T-cell (primary cell): Measurements from ENCODE around the gene MLF2. TPM values are rescaled to one million over a fixed set of nuclear protein-coding genes. Genes with fewer than 3 reads are reported as not detected.
"Not testable (repeated sequence)": the region's sequence is repeated elsewhere in the genome, so short reads cannot be mapped to it uniquely, and the experiment has no call there.

Experiments used
- ATAC-seq, 4 experiments: fragments of 200-7000 bp in 3 of 4; fragments of 150-1000 bp in 1 of 4; cut with Tn5 transposase; replicated peaks in 1 of 4; 1 replicate in 3 of 4; 2 replicates in 1 of 4; pipeline ENCODE4 v1.10.0; 2021; ENCODE audit warnings: moderate library complexity in 3 of 4, mild to moderate bottlenecking in 2 of 4, moderate number of reproducible peaks in 1 of 4
- CTCF ChIA-PET, 2 donors: fragments of 300-600 bp; sonication (Branson Sonifier 250); formaldehyde crosslinking; loops; one replicate each; lab custom pipeline; 2022; ENCODE audit warnings: antibody characterized with exemption in 2 of 2; lab: Charles Lee
- POLR2A ChIA-PET, 2 donors: fragments of 300-600 bp; sonication (Branson Sonifier 250); formaldehyde crosslinking; loops; one replicate each; lab custom pipeline; 2022; ENCODE audit warnings: antibody characterized with exemption in 2 of 2; lab: Charles Lee
- DNase-seq, 35 experiments: peaks; one replicate each; pipeline versions ENCODE4 v3.0.0 to v3.0.0-alpha.2; 2013 to 2023
- H3K27ac ChIP-seq: one replicate; pipeline ENCODE4 v1.5.1; 2013; ENCODE audit warnings: low read length
- H3K27me3 ChIP-seq, 2 experiments: replicated peaks in 1 of 2; 1 replicate in 1 of 2; 2 replicates in 1 of 2; pipeline versions ENCODE4 v1.6.1 to v1.7.0; 2013; ENCODE audit warnings: low read length in 1 of 2, mixed read lengths in 1 of 2; ENCODE audit not compliant: control insufficient read depth in 2 of 2, insufficient read depth in 2 of 2; ENCODE audit errors: extremely low read depth in 1 of 2
- H3K36me3 ChIP-seq, 2 donors: 1 replicate in 1 of 2; 2 replicates in 1 of 2; pipeline versions ENCODE4 v1.6.1 to v1.7.0; 2013; ENCODE audit warnings: low read length in 1 of 2; ENCODE audit not compliant: control insufficient read depth in 2 of 2, insufficient read depth in 1 of 2; ENCODE audit errors: extremely low read depth in 1 of 2
- H3K4me1 ChIP-seq, 2 experiments: 1 replicate in 1 of 2; 2 replicates in 1 of 2; pipeline versions ENCODE4 v1.6.1 to v1.7.0; 2013; ENCODE audit warnings: low read length in 2 of 2, mixed read lengths in 1 of 2; ENCODE audit not compliant: insufficient read depth in 2 of 2, control insufficient read depth in 1 of 2; ENCODE audit errors: extremely low read depth in 1 of 2
- H3K4me3 ChIP-seq, 2 donors: 1 replicate in 1 of 2; 2 replicates in 1 of 2; pipeline versions ENCODE4 v1.5.1 to v1.7.0; 2013; ENCODE audit warnings: mild to moderate bottlenecking in 2 of 2, low read length in 1 of 2, moderate library complexity in 1 of 2; ENCODE audit not compliant: control insufficient read depth in 1 of 2; ENCODE audit errors: extremely low read depth in 1 of 2
- H3K9me3 ChIP-seq: 2 replicates; pipeline ENCODE4 v1.7.0; 2013
- H3K27ac Mint-ChIP-seq, 2 donors: one replicate each; pipeline ENCODE4 v1.8.0; 2020 to 2021; ENCODE audit warnings: mild to moderate bottlenecking in 2 of 2, mixed read lengths in 2 of 2
- H3K27me3 Mint-ChIP-seq, 2 donors: one replicate each; pipeline ENCODE4 v1.8.0; 2021 to 2022; ENCODE audit warnings: mixed read lengths in 2 of 2
- H3K36me3 Mint-ChIP-seq: one replicate; pipeline ENCODE4 v1.8.0; 2021; ENCODE audit warnings: mixed read lengths
- H3K4me1 Mint-ChIP-seq, 3 donors: one replicate each; pipeline ENCODE4 v1.8.0; 2020 to 2022; ENCODE audit warnings: mixed read lengths in 3 of 3, mild to moderate bottlenecking in 1 of 3
- H3K4me3 Mint-ChIP-seq, 3 donors: one replicate each; pipeline ENCODE4 v1.8.0; 2020 to 2022; ENCODE audit warnings: mild to moderate bottlenecking in 3 of 3, mixed read lengths in 3 of 3, moderate library complexity in 3 of 3
- H3K9me3 Mint-ChIP-seq, 3 donors: one replicate each; pipeline ENCODE4 v1.8.0; 2020 to 2022; ENCODE audit warnings: mixed read lengths in 3 of 3
- WGBS: methylation state at CpG from one replicate; pipeline ENCODE4 v1.1.5; 2013; ENCODE audit warnings: missing lambda C conversion rate; ENCODE audit not compliant: insufficient coverage; 5-methylcytosine and 5-hydroxymethylcytosine counted together
- total RNA-seq, 35 experiments: library from RNA in 6 of 35; stranded (reverse) in 6 of 35; fragments of 120-200 nt in 1 of 35; gene quantifications; one replicate each; pipeline versions ENCODE4 v1.2.1 to v1.2.4 and lab custom pipeline; 2013 to 2026

MLF2 gene
- total RNA-seq, 5 donors from 2014 or later (not counting 1 experiment from before 2014, with no cell fraction given) = 83.3 to 125 (median 88.4) TPM

DNA sequence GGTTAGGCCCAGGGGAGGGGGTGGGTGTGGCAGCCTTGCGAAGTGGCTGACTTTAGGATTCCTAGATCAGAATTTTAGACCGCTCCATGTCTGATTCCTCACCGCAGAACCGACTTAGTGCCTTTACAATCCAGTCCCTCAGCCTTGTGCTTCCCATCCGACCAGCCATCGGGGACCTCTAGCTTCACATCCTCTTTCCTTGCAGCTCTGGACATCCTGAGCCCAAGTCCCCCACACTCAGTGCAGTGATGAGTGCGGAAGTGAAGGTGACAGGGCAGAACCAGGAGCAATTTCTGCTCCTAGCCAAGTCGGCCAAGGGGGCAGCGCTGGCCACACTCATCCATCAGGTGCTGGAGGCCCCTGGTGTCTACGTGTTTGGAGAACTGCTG, 28.5 kb downstream of the MLF2 start:
- peaks cover 24 to 30% (median 29%) of the 10 kb centered on the region in 3 donors for H3K4me1 Mint-ChIP-seq

DNA sequence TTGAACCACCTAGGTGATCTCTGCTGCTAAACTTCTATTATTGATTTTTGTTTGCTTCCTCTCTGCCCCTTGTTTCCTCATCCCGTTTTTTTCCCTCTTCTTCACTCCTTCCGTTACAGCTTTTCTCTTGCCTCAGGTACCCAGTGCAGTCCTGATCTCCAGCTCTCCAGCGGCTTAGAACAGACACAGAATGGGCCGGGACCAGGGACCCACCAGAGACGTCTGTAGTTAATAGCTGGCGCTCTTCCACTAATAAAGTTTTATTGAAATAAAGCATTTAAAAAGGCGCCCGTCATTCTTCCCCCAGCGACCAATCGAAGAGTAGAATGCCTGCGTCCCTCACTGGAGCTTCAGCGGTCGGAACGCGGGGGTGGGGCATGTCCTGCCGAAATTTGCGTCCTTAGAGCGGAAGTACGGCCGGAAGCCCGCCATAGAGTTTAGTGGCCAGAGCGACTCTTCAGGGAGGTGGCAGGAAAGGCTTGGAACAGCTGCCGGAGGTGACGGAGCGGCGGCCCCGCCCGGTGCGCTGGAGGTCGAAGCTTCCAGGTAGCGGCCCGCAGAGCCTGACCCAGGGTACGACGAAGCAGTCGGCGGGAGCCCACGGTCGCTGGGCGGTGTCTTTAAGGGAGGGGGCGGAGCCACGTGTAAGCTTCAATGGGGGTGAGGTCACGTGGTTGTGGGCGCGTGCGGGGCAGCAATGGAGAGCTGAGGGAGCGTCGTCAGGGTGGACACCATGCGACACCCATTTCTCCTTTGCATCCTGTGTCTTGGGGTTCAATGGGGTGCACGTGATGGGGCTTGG, 29.1 kb downstream of the MLF2 start, which contains the start of gene COPS7A:
Gene COPS7A, plus strand, starts transcription at position 440 of the 802 bp plus-strand sequence. CDS start 611 bp downstream, outside the sequence.
- H3K27me3 Mint-ChIP-seq = no peaks in the 10 kb centered on the region
- POLR2A ChIA-PET = interaction anchor here (0.5 to 1.5 kb wide), 8 partner anchors 8 to 389 kb away, joined by 3 to 11 read pairs (median 8); partner anchors contain the start of genes ZNF384 (in 2 of the 2) and MLF2 (in 1 of the 2)
- DNase-seq = peak; percentile 85 to 96 (median 90)
- H3K27ac Mint-ChIP-seq = peak within 1 kb of the TSS; percentile 91 to 99
- peaks cover 9% of the 10 kb centered on the region for H3K36me3 Mint-ChIP-seq
- H3K4me1 ChIP-seq = peaks cover 10 to 16% of the 10 kb centered on the region in 2 experiments
- peak within 1 kb of the TSS; percentile 84 to 87 (median 84) for H3K4me3 Mint-ChIP-seq
- no peaks in the 10 kb centered on the region for H3K9me3 ChIP-seq
- peaks cover 24 to 30% (median 29%) of the 10 kb centered on the region in 3 donors for H3K4me1 Mint-ChIP-seq
- CTCF ChIA-PET = interaction anchor here (0.6 to 2.8 kb wide), 15 partner anchors 27 to 294 kb away, joined by 3 to 30 read pairs (median 4); partner anchors contain the start of genes ZNF384 (in 2 of the 2), ENO2 (in 1 of the 2), LPCAT3 (in 1 of the 2) and MLF2 (in 1 of the 2)
- H3K27ac ChIP-seq = peak within 1 kb of the TSS; percentile 83
- peak within 1 kb of the TSS; percentile 58 to 65 for H3K4me3 ChIP-seq
- peaks cover 5 to 16% of the 10 kb centered on the region in 2 donors for H3K36me3 ChIP-seq
- peak; percentile 90 for ATAC-seq
- H3K27me3 ChIP-seq = no peaks in the 10 kb centered on the region
- no peaks in the 10 kb centered on the region for H3K9me3 Mint-ChIP-seq
- WGBS = under 1% methylated on average over 32 of the region's 49 CpGs

More for the DNA sequence above, 28.5 kb downstream of the MLF2 start:
- Histone ChIP-seq H3K27me3 (no peaks in the 10 kb centered on the region), H3K36me3 (peaks cover 8 to 21% of the 10 kb centered on the region in 2 donors), H3K4me3 (peak overlapping the region; percentile 58 to 65), H3K9me3 (no peaks in the 10 kb centered on the region), H3K27ac (peak overlapping the region; percentile 83), H3K4me1 (peaks cover 10 to 16% of the 10 kb centered on the region in 2 experiments)
- CTCF ChIA-PET = interaction anchor here (0.6 to 2.8 kb wide), 10 partner anchors 18 to 294 kb away, joined by 3 to 30 read pairs (median 6); partner anchors contain the start of genes LPCAT3 (in 1 of the 2), MLF2 (in 1 of the 2), SPSB2 (in 1 of the 2) and ZNF384 (in 1 of the 2)
- Mint-ChIP-seq H3K9me3 (no peaks in the 10 kb centered on the region), H3K4me3 (peak overlapping the region; percentile 84 to 87 (median 84)), H3K36me3 (peaks cover 15% of the 10 kb centered on the region), H3K27me3 (no peaks in the 10 kb centered on the region), H3K27ac (peak overlapping the region; percentile 91 to 99)
- DNase-seq (peak in 3 of 35 experiments; percentile 11 to 25 (median 20)), ATAC-seq (peak; percentile 9 to 18 (median 12))
- POLR2A ChIA-PET = interaction anchor here (0.6 to 1.5 kb wide), 5 partner anchors 29 to 158 kb away, joined by 3 to 11 read pairs (median 8); partner anchors contain the start of genes ZNF384 (in 2 of the 2) and MLF2 (in 1 of the 2)
- 0% methylated on average over 2 of the region's 10 CpGs for WGBS

DNA sequence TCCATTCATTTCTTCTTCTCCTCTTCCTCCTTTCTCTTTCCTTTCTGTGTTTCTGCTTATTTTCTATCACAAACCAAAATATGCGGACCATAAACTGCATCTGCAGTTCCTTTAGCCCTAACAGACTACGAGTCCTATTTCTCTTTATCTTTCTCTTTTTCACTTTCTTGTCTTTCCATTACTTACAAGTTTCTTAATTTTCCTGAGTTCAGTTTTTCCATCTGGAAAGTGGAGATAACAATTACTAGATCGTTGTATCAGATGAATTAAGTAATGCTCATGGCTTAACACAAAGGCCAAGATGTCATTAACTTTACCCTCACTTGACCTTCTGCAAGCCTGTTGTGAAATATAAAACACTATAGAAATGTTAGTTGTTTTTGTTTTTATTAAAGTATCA, 30.1 kb downstream of the MLF2 start:
- DNase-seq (no peak), ATAC-seq (no peak)
- Mint-ChIP-seq H3K27me3 (no peaks in the 10 kb centered on the region), H3K4me1 (peaks cover 24 to 30% (median 29%) of the 10 kb centered on the region in 3 donors), H3K27ac (peak overlapping the region; percentile 19 to 91), H3K36me3 (peaks cover 7% of the 10 kb centered on the region), H3K9me3 (no peaks in the 10 kb centered on the region), H3K4me3 (peak overlapping the region; percentile 19 to 84 (median 84))
- H3K4me3 ChIP-seq = no peak overlapping the region
- CTCF ChIA-PET = interaction anchor here (0.6 to 2.8 kb wide), 6 partner anchors 30 to 192 kb away, joined by 3 to 30 read pairs (median 5); partner anchors contain the start of genes ENO2 (in 1 of the 2), MLF2 (in 1 of the 2), PTMS (in 1 of the 2) and ZNF384 (in 1 of the 2)
- no peaks in the 10 kb centered on the region for H3K9me3 ChIP-seq
- H3K27ac ChIP-seq = no peak overlapping the region
- peaks cover 0 to 6% of the 10 kb centered on the region in 2 donors for H3K36me3 ChIP-seq
- no peaks in the 10 kb centered on the region for H3K27me3 ChIP-seq
- H3K4me1 ChIP-seq = peaks cover 10 to 16% of the 10 kb centered on the region in 2 experiments
- POLR2A ChIA-PET = interaction anchor here (0.6 to 0.7 kb wide), 3 partner anchors 31 to 201 kb away, joined by 3 to 17 read pairs (median 4); no protein-coding TSS in a partner anchor
- 100% methylated on average over 1 of the region's 3 CpGs for WGBS

DNA sequence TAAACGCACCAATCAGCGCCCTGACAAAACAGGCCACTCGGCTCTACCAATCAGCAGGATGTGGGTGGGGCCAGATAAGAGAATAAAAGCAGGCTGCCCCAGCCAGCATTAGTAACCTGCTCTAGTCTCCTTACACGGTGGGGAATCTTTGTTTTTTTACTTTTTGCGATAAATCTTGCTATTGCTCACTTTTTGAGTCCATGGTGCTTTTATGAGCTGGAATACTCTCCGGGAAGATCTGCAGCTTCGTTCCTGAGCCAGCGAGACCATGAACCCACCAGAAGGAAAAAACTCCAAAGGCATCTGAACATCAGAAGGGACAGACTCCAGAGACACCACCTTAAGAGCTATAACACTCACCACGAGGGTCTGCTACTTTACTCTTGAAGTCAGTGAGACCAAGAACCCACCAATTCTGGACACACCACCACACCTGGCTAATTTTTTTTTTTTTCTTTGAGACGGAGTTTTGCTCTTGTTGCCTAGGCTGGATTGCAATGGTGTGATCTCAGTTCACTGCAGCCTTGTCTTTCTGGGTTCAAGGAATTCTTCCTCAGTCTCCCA, 36.0 kb downstream of the MLF2 start:
- H3K4me1 ChIP-seq = no peaks in the 10 kb centered on the region
- H3K36me3 ChIP-seq = no peaks in the 10 kb centered on the region
- H3K4me3 Mint-ChIP-seq = no peak overlapping the region
- H3K27ac Mint-ChIP-seq = no peak overlapping the region
- H3K27me3 Mint-ChIP-seq = peaks cover 0 to 13% of the 10 kb centered on the region in 2 donors
- ATAC-seq (no peak), DNase-seq (no peak)
- H3K9me3 ChIP-seq = no peaks in the 10 kb centered on the region
- peaks cover 0 to 16% of the 10 kb centered on the region in 2 experiments for H3K27me3 ChIP-seq
- 48% methylated on average over 3 of the region's 10 CpGs for WGBS
- ChIA-PET CTCF (no interaction called here), POLR2A (no interaction called here)
- H3K36me3 Mint-ChIP-seq = no peaks in the 10 kb centered on the region
- H3K4me1 Mint-ChIP-seq = no peaks in the 10 kb centered on the region
- H3K27ac ChIP-seq = no peak overlapping the region
- no peaks in the 10 kb centered on the region for H3K9me3 Mint-ChIP-seq
- no peak overlapping the region for H3K4me3 ChIP-seq

DNA sequence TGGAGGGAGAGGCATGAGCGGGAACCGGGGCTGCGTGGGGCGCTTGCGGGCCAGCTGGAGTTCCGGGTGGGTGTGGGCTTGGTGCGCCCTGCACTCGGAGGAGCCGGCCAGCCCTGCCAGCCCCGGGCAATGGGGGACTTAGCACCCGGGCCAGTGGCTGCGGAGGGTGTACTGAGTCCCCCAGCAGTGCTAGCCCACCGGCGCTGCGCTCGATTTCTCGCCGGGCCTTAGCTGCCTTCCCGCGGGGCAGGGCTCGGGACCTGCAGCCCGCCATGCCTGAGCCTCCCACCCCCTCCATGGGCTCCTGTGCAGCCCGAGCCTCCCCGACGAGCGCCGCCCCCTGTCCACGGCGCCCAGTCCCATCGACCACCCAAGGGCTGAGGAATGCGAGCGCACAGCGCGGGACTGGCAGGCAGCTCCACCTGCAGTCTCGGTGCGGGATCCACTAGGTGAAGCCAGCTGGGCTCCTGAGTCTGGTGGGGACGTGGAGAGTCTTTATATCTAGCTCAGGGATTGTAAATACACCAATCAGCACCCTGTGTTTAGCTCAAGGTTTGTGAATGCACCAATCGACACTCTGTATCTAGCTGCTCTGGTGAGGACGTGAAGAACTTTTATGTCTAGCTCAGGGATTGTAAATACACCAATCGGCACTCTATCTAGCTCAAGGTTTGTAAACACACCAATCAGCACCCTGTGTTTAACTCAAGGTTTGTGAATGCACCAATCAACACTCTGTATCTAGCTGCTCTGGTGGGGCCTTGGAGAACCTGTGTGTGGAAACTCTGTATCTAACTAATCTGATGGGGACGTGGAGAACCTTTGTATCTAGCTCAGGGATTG, 36.7 kb downstream of the MLF2 start:
- POLR2A ChIA-PET, H3K9me3 ChIP-seq, H3K4me1 ChIP-seq, H3K4me3 Mint-ChIP-seq, H3K4me3 ChIP-seq, DNase-seq, CTCF ChIA-PET, H3K36me3 Mint-ChIP-seq, H3K27ac Mint-ChIP-seq, ATAC-seq, H3K36me3 ChIP-seq, H3K27ac ChIP-seq, H3K4me1 Mint-ChIP-seq, H3K9me3 Mint-ChIP-seq: not testable (repeated sequence)
- H3K27me3 Mint-ChIP-seq = peaks cover 0 to 13% of the 10 kb centered on the region in 2 donors
- peaks cover 0 to 16% of the 10 kb centered on the region in 2 experiments for H3K27me3 ChIP-seq
- WGBS = 92% methylated on average over 4 of the region's 41 CpGs
